HG02973 (cell line): ENCODE measurements around the gene C3orf20.

Experiments used
- ATAC-seq: cut with Tn5 transposase; IDR thresholded peaks from one replicate; pipeline ENCODE4 v1.9.1; 2021; ENCODE audit warnings: moderate library complexity; ENCODE audit not compliant: unreplicated experiment

The C3orf20 gene

DNA sequence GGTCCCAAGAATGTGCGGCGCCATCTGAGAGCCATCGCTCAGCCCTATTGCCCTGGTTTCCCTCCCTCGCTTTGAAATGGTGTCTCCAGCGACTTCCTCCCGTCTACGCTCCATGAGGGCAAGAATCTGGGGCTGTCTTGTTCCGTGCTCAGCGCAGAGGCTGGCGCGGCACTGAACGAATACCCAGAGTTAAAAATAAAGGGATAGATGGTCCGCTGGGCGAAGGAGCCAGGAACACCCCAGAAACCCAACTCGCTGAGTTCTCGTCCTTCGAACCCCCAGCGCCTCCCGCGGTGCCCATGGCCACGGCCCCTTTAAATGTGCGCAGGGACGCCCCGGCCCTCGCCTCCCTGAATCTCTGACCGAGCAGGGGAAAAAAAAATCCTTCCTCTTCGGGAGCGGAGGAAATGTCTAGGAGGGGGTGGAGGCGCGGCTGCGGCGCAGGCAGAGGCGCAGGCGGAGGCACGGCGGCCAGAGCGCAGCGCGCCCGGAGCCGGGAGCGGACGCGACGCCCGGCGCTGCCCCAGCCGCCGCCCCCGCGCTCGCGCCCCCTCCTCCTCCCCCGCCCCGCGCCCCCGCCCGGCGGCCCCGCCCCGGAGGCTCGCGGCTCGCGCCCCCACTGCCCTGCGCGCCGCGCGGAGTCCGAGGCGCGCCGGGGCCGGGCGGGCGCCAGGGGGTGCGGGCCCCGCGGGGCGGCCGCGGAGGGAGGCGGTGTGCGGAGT, 135.3 kb downstream of the C3orf20 start:
- no peak for ATAC-seq

DNA sequence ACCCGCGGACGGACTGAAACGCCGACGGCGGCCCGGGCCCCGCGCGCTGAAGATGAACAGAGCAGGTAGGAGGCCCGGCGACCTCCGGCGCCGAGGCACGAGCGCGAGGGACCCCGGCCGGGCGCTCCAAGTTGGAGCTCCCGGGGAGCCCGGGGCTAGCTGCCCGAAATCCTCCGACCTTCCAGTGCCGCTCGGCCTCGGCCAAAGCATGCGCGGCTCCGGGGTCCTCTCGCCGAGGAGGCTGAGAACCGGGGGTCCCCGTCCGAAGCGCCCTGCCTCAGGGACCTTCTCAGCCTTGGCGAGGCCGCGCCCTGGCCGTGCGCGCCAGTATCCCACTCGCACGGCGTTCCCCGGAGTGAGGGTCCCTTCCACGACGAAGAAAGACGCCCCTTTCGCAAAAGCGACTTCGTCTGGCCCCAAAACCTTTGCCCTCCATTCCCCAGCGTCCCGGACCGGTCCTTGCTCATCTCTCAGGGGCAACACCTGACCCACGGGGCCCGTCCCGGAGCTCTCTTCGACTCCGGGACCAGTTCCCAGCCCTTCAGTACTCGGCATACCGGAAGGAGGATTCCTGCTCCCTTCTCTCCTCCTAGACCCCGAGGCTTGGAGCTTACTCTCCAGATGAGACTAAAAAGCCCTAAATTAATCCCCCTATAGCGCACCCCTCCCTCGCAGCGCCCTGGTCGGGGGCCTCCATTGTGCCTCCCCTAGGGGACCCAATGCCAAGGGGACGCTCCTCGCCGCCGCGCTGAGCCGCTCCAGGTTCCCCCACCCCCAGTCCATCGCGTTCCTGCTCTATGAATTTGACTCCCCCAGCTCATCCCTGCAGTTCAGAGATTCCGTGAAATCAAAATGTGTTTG, 136.1 kb downstream of the C3orf20 start:
- ATAC-seq: no peak

DNA sequence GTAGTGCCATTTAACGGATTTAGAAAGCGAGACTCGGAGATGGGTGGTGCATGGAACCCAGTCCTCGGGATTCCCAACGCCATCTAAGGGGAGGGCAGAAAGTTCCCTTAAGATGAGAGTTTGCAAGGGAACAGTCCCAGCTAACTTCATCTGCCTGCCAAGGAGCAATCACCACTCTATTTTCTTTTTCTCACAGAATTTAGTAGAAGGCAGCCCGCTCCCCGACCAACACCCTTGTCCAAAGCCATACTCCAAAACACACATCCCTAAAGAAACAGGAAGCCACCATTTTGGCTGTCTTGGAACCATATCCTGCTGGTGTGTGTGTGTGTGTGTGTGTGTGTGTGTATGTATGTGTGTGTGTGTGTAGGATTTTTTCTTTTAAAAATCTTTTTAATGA, 136.7 kb downstream of the C3orf20 start:
- ATAC-seq: no peak

DNA sequence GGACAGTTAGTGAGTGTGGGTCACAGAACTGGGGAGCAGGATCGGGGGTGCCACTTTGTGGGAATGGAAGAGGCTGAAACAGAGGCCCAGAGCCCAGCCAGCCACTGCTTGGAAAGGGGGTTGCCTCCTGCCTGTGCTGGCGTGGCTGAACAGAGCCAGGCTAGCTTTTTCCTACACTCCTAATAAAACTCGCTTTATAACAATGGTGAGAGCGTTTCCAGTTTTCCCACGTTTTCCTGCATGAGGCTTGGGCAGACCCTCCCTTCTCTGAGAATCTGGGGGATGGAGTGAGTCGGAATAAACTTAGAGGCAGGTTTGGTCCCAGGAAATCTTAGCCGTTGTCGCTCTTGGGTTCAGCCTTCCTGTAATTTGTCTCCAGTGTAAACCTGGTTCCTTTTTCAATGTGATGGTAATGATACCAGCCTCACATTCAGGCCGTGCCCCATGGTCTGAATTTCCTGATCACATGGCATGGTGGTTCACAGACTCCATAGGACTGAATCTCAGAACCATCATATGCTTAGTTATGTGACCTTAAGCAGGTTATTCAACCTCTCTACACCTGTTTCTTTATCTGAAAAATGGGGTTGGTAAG, 137.4 kb downstream of the C3orf20 start:
- no peak for ATAC-seq

DNA sequence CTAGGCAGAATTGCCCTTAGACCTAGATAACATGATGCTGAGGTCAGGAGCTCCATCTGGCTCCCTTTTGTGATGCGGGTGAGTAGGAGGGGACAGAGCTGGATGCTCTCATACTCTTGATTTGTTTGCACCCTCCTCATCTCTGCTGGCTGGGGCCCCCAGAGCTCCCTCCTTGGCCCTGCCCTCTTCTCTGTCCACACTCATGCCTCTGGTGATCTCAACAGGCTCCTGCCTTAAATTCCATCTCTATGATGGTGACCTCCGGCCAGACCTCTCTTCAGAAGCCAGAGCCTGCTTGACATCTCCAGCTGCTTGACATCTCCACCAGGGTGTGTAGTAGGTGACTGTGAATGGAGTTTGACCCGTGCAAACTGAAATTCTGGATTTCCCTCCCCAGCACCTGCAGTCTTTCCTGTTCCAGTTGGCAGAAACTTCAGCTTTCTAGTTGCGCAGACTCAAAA, 139.5 kb downstream of the C3orf20 start:
- no peak for ATAC-seq

DNA sequence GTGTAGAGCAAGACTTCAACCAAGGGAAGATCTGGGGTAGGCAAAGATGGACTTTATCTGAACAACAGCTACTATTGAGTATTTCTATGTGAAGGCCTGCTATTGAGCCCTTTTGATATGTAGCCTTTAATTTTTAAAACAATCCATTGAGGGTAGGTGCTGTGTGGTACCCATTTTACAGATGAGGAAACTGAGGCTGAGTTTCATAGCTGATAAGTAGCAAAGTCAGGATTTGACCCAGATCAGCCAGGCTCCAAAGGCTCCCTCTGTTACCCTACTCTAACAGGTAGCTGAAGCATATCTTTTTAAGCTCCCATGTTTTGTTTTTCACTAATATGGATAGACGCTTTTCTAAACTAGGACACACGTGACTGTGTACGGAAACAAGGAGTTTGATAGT, 141.4 kb downstream of the C3orf20 start:
- no peak for ATAC-seq

GRCh38 chr3:14818804-14819500, 144.0 kb downstream of the C3orf20 start, which contains the start of gene FGD5:
FGD5 (plus strand) TSS chr3:14818962; CDS start chr3:14819072, 110 bp downstream.
- ATAC-seq: no peak

- ATAC-seq: no peak
These were observed 144.7 kb downstream of the C3orf20 start for GRCh38 chr3:14819671-14820070.

DNA sequence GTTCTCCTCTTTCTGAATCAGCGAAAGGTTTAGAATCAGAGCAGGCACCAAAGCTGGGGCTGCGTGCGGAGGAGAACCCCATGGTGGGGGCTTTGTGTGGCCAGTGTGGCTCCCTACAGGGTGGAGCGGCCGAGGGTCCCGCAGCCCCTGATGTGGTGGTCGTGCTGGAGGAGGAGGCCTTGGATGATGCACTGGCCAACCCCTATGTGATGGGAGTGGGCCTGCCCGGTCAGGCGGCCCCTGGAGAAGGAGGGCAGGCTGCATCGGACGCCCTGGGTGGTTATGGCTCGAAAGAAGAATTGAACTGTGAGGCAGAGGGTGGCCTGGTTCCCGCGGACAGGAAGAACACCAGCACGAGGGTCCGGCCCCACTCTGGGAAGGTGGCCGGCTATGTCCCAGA, 145.2 kb downstream of the C3orf20 start:
- no peak for ATAC-seq

DNA sequence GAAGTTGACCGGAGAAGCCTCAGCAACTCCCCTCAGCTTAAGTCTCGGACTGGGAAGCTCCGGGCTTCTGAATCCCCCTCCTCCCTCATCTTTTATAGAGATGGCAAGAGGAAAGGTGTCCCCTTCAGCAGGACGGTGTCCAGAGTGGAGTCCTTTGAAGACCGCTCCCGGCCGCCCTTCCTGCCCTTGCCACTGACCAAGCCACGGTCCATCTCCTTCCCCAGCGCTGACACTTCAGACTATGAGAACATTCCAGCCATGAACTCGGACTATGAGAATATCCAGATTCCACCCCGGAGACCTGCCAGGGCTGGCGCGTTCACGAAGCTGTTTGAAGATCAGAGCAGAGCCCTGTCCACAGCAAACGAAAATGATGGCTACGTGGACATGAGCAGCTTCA, 146.2 kb downstream of the C3orf20 start:
- ATAC-seq: no peak

DNA sequence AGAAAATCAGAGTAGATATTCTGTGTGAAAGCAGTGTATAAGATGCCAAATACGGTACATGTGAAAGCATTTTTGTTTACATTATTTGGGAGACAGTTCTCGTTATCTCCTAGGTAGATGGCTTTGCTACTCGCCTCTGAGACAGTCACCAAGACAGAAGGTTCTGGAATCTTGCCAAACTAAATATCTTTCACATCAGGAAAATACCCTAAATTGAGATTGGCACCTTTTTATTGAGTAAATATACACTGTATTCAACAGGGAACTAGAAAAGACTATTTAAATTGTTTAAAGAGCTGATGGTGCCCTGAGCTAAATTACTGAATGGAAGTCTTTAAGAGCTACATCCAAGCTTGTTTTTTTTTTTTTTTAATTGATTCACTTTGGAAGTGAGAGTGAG, 147.2 kb downstream of the C3orf20 start:
- ATAC-seq: no peak
